GM10266 (cell line): ENCODE measurements around the gene USH2A.

ENCODE experiments used
- DNase-seq: peaks from one replicate; pipeline ENCODE4 v3.0.0; 2012; ENCODE audit errors: extremely low spot score
- TF ChIP-seq, protein P1 (sequence below): IDR thresholded peaks from 2 replicates; pipeline ENCODE4 v1.5.1; 2012; ENCODE audit warnings: mild to moderate bottlenecking, low read depth; ENCODE audit not compliant: control insufficient read depth, insufficient read depth; ENCODE audit errors: missing control alignments

Gene USH2A

DNA sequence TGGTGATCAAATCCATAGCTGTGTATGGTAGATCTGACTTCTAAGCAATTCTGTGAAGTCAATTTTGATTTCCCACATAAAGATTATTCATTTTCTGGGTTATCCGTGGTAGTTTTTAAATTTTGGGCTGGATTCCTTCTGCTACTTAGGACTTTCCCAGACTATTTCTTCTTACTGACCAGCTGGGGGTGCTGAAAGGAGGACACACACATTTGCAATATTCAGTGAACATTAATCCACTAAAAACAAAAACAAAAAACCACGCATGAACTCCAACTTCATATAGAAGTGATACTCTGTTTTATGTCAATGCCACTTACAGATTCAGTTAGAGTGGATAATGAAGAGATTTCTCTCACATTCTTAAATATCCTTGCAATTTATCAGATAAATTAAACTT is 750.8 kb downstream of the USH2A start:
- TF ChIP-seq, protein P1, sequence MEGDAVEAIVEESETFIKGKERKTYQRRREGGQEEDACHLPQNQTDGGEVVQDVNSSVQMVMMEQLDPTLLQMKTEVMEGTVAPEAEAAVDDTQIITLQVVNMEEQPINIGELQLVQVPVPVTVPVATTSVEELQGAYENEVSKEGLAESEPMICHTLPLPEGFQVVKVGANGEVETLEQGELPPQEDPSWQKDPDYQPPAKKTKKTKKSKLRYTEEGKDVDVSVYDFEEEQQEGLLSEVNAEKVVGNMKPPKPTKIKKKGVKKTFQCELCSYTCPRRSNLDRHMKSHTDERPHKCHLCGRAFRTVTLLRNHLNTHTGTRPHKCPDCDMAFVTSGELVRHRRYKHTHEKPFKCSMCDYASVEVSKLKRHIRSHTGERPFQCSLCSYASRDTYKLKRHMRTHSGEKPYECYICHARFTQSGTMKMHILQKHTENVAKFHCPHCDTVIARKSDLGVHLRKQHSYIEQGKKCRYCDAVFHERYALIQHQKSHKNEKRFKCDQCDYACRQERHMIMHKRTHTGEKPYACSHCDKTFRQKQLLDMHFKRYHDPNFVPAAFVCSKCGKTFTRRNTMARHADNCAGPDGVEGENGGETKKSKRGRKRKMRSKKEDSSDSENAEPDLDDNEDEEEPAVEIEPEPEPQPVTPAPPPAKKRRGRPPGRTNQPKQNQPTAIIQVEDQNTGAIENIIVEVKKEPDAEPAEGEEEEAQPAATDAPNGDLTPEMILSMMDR = no peak
- DNase-seq = no peak

DNA sequence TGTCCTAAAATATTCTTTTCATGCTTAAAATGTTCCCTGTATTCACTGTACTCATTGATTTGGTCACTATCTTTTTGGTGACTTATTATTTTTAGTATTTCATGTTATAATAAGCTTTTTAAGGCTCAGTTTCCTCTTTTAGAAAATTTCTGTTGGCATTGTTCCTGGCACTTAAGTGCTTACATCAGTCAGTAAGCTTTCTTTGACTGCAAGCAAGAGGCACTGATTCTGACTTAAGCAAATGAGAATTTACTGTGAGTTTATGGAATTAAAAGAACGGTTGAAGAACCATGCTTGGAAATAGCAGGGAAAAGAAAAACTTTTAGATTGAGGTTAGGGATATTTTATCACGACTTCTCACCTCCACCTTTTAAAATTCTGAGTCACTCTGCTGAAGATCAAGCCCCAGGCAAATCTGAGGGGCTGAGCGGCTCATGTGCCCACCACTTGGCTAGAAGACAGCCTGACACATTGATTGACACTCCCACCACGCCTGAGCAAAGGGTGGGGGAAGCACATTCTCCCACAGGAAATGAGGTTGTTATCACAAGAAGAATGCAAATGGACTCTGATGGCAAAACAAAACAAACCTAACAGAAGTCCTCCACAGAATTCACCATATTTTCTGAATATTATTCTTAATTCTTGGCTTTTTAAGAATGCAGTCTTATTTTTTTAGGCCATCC is 753.3 kb downstream of the USH2A start:
- no peak for DNase-seq
- TF ChIP-seq, protein P1 = no peak

DNA sequence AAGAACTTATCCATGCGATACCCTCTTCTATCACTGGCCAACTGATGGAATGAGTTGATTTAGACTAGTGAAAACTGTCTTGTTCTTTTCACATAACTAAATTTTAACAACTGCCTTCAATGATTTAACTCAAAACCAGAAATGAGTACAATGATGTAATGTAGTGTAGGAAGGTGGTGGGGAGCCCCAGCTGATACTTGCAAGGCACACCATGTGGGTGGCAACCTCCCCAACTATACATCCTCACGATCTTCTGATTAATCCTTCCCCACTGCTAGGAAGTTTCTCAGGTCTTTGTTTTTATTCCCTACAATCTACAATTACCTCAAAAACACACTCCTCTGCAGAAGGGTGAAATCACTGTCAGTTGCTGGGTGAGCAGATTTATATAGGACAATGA is 755.5 kb downstream of the USH2A start:
- TF ChIP-seq, protein P1 = no peak
- DNase-seq = no peak

DNA sequence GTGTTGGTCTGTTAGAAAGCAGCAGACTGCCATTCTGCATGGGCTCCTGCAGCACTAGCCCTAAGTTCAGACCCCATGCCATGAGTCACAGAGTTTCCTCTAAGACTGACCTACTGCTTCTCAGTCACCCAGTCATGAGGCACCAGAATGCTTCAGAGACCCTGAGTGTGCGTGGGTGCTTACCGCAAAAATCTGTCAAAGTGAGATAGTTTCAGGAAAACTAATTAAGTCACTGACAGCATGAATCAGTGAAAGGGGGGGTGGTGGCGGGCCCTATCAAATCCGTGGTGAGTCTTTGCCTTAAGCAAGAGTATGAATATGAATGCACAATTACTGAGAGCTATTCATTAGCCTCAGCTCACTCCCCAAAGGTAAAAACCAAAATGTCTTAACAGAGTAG is 758.0 kb downstream of the USH2A start:
- no peak for DNase-seq
- TF ChIP-seq, protein P1 = no peak

DNA sequence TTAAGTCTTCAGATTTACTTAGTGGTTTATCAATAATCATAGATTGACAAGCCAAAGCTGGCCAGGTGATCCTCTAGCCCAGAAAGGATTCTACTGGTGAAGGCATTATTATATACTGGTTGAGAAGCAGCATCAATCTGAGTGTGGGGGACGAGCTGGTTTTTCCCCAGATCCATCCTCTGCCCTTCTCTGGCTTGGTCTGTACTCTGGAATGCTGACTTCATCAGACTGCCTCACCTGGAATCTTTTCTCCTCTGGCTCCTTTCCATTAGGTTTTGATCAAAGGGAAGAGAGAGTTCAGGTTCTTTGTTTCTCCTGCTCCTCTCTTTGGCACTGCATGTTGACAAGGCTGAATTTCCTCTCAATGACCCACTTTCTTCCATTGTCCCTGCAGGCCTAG is 762.2 kb downstream of the USH2A start:
- TF ChIP-seq, protein P1 = no peak

DNA sequence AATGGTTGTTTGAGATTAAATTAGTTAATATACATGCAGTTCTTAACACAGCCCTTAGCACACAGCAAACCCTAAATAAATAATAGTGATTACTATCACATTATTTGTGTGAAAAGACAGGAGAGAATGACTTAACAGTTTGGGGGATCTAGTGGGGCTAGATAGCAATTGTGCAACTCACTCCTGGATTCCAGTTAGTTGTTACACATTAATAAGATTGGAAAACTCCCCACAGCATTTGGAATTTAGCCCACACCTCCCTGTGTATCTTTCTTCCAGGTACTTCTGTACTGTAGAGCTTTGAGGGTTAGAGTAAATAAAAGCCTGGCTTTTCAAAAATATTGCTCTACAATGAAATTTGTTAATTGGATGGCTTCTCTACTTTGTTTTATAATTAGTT is 763.0 kb downstream of the USH2A start:
- TF ChIP-seq, protein P1 = no peak
- no peak for DNase-seq

More for the DNA sequence above, 762.2 kb downstream of the USH2A start:
- no peak for DNase-seq

DNA sequence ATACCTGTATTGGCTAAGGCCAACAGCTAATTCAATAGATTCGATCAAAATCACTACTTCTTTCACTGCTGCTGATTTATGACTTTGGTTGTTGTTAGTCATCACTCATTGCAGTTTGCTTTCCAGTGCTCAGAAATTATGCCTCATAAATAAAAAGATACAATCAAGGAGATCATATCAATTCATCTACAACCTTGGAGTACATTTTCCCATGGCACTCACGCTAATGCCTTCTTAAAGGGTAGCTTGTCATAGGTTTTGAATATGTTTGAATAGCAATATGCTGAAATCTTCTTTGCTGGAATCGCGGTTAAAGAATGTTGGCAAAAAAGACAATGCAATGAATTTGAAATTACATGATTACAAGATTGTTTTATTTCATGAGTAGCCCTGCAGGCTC is 766.2 kb downstream of the USH2A start:
- TF ChIP-seq, protein P1 = no peak
- no peak for DNase-seq
